Caco-2 (cell line): ENCODE measurements around the gene SNRPA1. TPM values are rescaled to one million over a fixed set of nuclear protein-coding genes. Genes with fewer than 3 reads are reported as not detected.
"Not testable (repeated sequence)": the region's sequence is repeated elsewhere in the genome, so short reads cannot be mapped to it uniquely, and the experiment has no call there.

Experiments used
- BruUV-seq: library from RNA; stranded (reverse); fragments of 400-500 nt; replicated peaks from 2 replicates; lab custom pipeline; 2021; lab: Mats Ljungman, UMichigan
- CTCF ChIA-PET: fragments of 300-600 bp; sonication (Branson Sonifier 250); formaldehyde crosslinking; loops from one replicate; lab custom pipeline; 2022; ENCODE audit warnings: antibody characterized with exemption; lab: Charles Lee
- POLR2A ChIA-PET: fragments of 300-600 bp; sonication (Branson Sonifier 250); formaldehyde crosslinking; loops from one replicate; lab custom pipeline; 2022; ENCODE audit warnings: antibody characterized with exemption; lab: Charles Lee
- DNase-seq, 2 experiments: peaks; one replicate each; pipeline versions ENCODE4 v3.0.0 to v3.0.0-alpha.2; 2020 to 2022
- H3K27me3 ChIP-seq: replicated peaks from 2 replicates; pipeline ENCODE4 v1.6.0; 2011; ENCODE audit warnings: low read length; ENCODE audit not compliant: control insufficient read depth, insufficient read depth
- H3K36me3 ChIP-seq: 2 replicates; pipeline ENCODE4 v1.5.1; 2011; ENCODE audit warnings: low read length; ENCODE audit not compliant: control insufficient read depth, insufficient read depth
- H3K4me1 ChIP-seq: fragments of 250-450 bp; sonication (Bioruptor Pico); 2 replicates; pipeline ENCODE4 v1.5.1; 2020; ENCODE audit warnings: mild to moderate bottlenecking
- H3K4me3 ChIP-seq: 2 replicates; pipeline ENCODE4 v1.5.1; 2011; ENCODE audit warnings: low read depth, mild to moderate bottlenecking, control low read depth, low read length
- H3K9me3 ChIP-seq: fragments of 250-450 bp; sonication (Bioruptor Pico); 2 replicates; pipeline ENCODE4 v1.5.1; 2020; ENCODE audit warnings: mild to moderate bottlenecking, moderate library complexity
- H3K27ac Mint-ChIP-seq: one replicate; pipeline ENCODE4 v1.8.0; 2022; ENCODE audit warnings: mixed read lengths; ENCODE audit not compliant: unreplicated experiment
- H3K27me3 Mint-ChIP-seq: one replicate; pipeline ENCODE4 v1.8.0; 2022; ENCODE audit warnings: mixed read lengths; ENCODE audit not compliant: insufficient read depth, unreplicated experiment
- H3K36me3 Mint-ChIP-seq: one replicate; pipeline ENCODE4 v1.8.0; 2022; ENCODE audit warnings: mild to moderate bottlenecking, mixed read lengths; ENCODE audit not compliant: insufficient read depth, unreplicated experiment
- H3K4me1 Mint-ChIP-seq: one replicate; pipeline ENCODE4 v1.8.0; 2022; ENCODE audit warnings: low read depth, mixed read lengths; ENCODE audit not compliant: unreplicated experiment
- H3K4me3 Mint-ChIP-seq: one replicate; pipeline ENCODE4 v1.8.0; 2022; ENCODE audit warnings: mild to moderate bottlenecking, moderate library complexity, mixed read lengths; ENCODE audit not compliant: unreplicated experiment
- H3K9me3 Mint-ChIP-seq: one replicate; pipeline ENCODE4 v1.8.0; 2022; ENCODE audit warnings: mixed read lengths; ENCODE audit not compliant: unreplicated experiment
- CTCF ChIP-seq, 2 experiments: fragments of 200-600 bp in 1 of 2; IDR thresholded peaks; 1 replicate in 1 of 2; 2 replicates in 1 of 2; pipeline versions ENCODE4 v1.5.1 to v1.8.0; 2011 to 2022; ENCODE audit warnings: antibody characterized with exemption in 1 of 2, control low read depth in 1 of 2, inconsistent platforms in 1 of 2, low read depth in 1 of 2, low read length in 1 of 2, mild to moderate bottlenecking in 1 of 2, moderate library complexity in 1 of 2; ENCODE audit not compliant: insufficient read depth in 1 of 2, severe bottlenecking in 1 of 2, unreplicated experiment in 1 of 2
- intact Hi-C: fragments of 100-400 bp; cut with micrococcal nuclease; formaldehyde crosslinking; loops from one replicate; pipeline ENCODE4 v1.10.0; 2022; ENCODE audit not compliant: unreplicated experiment
- total RNA-seq: library from RNA; stranded (reverse); gene quantifications from 2 replicates; pipeline ENCODE4 v1.2.3, GENCODE V29; 2022

The SNRPA1 gene
- total RNA-seq, 1 experiment from 2014 or later: 123 TPM

DNA sequence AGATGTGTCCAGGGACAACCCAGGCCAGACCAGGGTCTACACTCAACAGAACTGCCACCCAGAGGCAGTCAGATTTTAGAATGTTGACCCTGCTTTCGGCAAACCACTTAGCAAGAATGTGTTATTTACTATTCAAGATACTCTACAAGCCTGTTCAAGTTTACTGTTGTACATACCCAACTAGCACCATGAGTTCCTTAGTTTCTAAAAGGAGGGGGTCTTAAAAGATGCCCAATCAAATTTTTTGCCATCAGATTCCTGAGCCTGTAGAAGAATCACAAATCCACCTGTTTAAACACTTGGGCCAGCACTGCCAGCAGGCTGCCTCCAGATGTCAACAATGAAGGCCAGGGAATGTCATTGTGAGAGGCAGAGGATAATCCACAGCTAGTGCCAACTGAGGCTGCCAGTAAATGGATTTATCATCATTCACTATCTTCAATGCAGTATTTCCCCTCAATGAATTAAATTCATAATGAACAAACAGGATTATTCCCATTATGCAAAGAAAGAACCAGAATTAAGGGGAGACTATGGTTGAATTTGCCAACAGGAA lies 43.5 kb upstream of the SNRPA1 start:
- Mint-ChIP-seq H3K9me3 (no peaks in the 10 kb centered on the region), H3K27ac (no peak overlapping the region), H3K27me3 (no peaks in the 10 kb centered on the region), H3K36me3 (peaks cover 8% of the 10 kb centered on the region), H3K4me1 (no peaks in the 10 kb centered on the region), H3K4me3 (no peak overlapping the region)
- no peaks in the 10 kb centered on the region; the same call in 1 of the 2 replicates for H3K36me3 ChIP-seq
- no peaks in the 10 kb centered on the region for H3K27me3 ChIP-seq
- no TSS peak for BruUV-seq
- no peaks in the 10 kb centered on the region for H3K4me1 ChIP-seq
- TF ChIP-seq CTCF (IDR thresholded peaks at IDR 0.05; ENCODE audit: insufficient read depth in 1 of 2, low read depth in 1 of 2, low read length in 1 of 2, severe bottlenecking in 1 of 2, unreplicated experiment in 1 of 2): no peak
- no peaks in the 10 kb centered on the region for H3K9me3 ChIP-seq
- no peak overlapping the region for H3K4me3 ChIP-seq
- intact Hi-C loops: no loop called here
- CTCF ChIA-PET: no interaction called here
- no peak for DNase-seq
- POLR2A ChIA-PET: interaction anchor here (0.6 kb wide), 1 partner anchor 195 kb away, joined by 3 read pairs; no protein-coding TSS in a partner anchor

GRCh38 chr15:101337976-101338375 lies 42.9 kb upstream of the SNRPA1 start:
- intact Hi-C loops: no loop called here
- Mint-ChIP-seq H3K27ac (no peak overlapping the region), H3K36me3 (peaks cover 8% of the 10 kb centered on the region), H3K9me3 (no peaks in the 10 kb centered on the region), H3K27me3 (no peaks in the 10 kb centered on the region), H3K4me1 (no peaks in the 10 kb centered on the region), H3K4me3 (no peak overlapping the region)
- no peak overlapping the region for H3K4me3 ChIP-seq
- CTCF ChIA-PET: no interaction called here
- no TSS peak for BruUV-seq
- H3K27me3 ChIP-seq: no peaks in the 10 kb centered on the region
- POLR2A ChIA-PET: no interaction called here
- no peaks in the 10 kb centered on the region for H3K9me3 ChIP-seq
- H3K4me1 ChIP-seq: no peaks in the 10 kb centered on the region
- TF ChIP-seq CTCF (IDR thresholded peaks at IDR 0.05; ENCODE audit: insufficient read depth in 1 of 2, low read depth in 1 of 2, low read length in 1 of 2, severe bottlenecking in 1 of 2, unreplicated experiment in 1 of 2): no peak
- H3K36me3 ChIP-seq: no peaks in the 10 kb centered on the region; the same call in 1 of the 2 replicates
- no peak for DNase-seq

GRCh38 chr15:101333907-101334789 lies 39.1 kb upstream of the SNRPA1 start:
- H3K9me3 ChIP-seq, DNase-seq, CTCF ChIA-PET, H3K4me3 ChIP-seq, H3K4me1 ChIP-seq, H3K36me3 ChIP-seq, H3K9me3 Mint-ChIP-seq, H3K27me3 Mint-ChIP-seq, BruUV-seq, H3K4me3 Mint-ChIP-seq, intact Hi-C loops, H3K27me3 ChIP-seq, POLR2A ChIA-PET, H3K4me1 Mint-ChIP-seq, H3K27ac Mint-ChIP-seq: not testable (repeated sequence)
- peaks cover 15% of the 10 kb centered on the region for H3K36me3 Mint-ChIP-seq
